ENCODE data around the gene HELZ2.

GRCh38 chr20:63529180-63529860 lies 44.7 kb downstream of the HELZ2 start:
- TF ChIP-seq CTCF (conservative IDR thresholded peaks at IDR 0.05 in 1 of 2, IDR thresholded peaks at IDR 0.05 in 1 of 2; ENCODE audit: low read depth in 1 of 2, low read length in 2 of 2) (no peak), EZH2 (IDR thresholded peaks at IDR 0.05; ENCODE audit: low read length, missing control alignments) (no peak)

All from fibroblast of lung (primary cell).